Activated CD4-positive, alpha-beta T cell treated with anti-CD3 and anti-CD28 coated beads, Interleukin-2, amount 10 ng/mL, durations not matched to agents 7 days and 5 days (primary cell): ENCODE results near the gene NFATC2IP. TPM values are rescaled to one million over a fixed set of nuclear protein-coding genes. Genes with fewer than 3 reads are reported as not detected.
"Not testable (repeated sequence)": the region's sequence is repeated elsewhere in the genome, so short reads cannot be mapped to it uniquely, and the experiment has no call there.

Experiments used
- CTCF ChIA-PET: fragments of 350-600 bp; sonication (Branson Sonifier 250); formaldehyde crosslinking; loops from one replicate; lab custom pipeline; 2021; ENCODE audit warnings: antibody characterized with exemption; lab: Charles Lee
- POLR2A ChIA-PET: fragments of 350-600 bp; sonication (Branson Sonifier 250); formaldehyde crosslinking; loops from one replicate; lab custom pipeline; 2021; ENCODE audit warnings: antibody characterized with exemption; lab: Charles Lee
- DNase-seq: peaks from one replicate; pipeline ENCODE4 v3.0.0-alpha.2; 2020
- H3K27ac Mint-ChIP-seq: one replicate; pipeline ENCODE4 v1.8.0; 2021; ENCODE audit warnings: mild to moderate bottlenecking, moderate library complexity, mixed read lengths
- H3K27me3 Mint-ChIP-seq: one replicate; pipeline ENCODE4 v1.8.0; 2021; ENCODE audit warnings: mixed read lengths
- H3K36me3 Mint-ChIP-seq: one replicate; pipeline ENCODE4 v1.8.0; 2021; ENCODE audit warnings: low read depth, mixed read lengths
- H3K4me1 Mint-ChIP-seq: one replicate; pipeline ENCODE4 v1.8.0; 2021; ENCODE audit warnings: mixed read lengths
- H3K4me3 Mint-ChIP-seq: one replicate; pipeline ENCODE4 v1.8.0; 2021; ENCODE audit warnings: mild to moderate bottlenecking, moderate library complexity, mixed read lengths
- H3K9me3 Mint-ChIP-seq: one replicate; pipeline ENCODE4 v1.8.0; 2021; ENCODE audit warnings: mixed read lengths
- total RNA-seq, 2 experiments: library from RNA; stranded (reverse); gene quantifications; one replicate each; pipeline ENCODE4 v1.2.3, GENCODE V29; 2021

Gene NFATC2IP
- total RNA-seq, 2 experiments from 2014 or later: 114 to 130 TPM

DNA sequence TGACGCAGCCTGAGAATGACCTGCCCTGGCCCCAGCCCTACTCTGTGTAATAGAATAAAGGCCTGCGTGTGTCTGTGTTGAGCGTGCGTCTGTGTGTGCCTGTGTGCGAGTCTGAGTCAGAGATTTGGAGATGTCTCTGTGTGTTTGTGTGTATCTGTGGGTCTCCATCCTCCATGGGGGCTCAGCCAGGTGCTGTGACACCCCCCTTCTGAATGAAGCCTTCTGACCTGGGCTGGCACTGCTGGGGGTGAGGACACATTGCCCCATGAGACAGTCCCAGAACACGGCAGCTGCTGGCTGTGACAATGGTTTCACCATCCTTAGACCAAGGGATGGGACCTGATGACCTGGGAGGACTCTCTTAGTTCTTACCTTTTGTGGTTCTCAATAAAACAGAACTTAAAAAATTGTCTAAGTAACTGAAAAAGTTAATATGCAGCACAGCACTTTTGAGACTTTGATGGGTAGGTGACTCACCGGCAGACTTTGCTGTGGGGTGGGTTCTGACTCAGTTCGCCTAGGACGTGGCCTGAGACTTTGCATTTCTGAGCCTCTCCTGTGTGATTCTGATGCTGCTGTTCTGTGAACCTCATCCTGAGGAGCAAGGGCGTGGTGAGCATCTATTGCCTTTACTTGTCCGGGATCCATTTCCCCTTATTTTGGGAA lies 39.8 kb downstream of the NFATC2IP start:
- peaks cover 53% of the 10 kb centered on the region for H3K4me1 Mint-ChIP-seq
- ChIA-PET POLR2A (no interaction called here), CTCF (interaction anchor here (1.1 to 1.6 kb wide), 2 partner anchors 12 to 31 kb away, joined by 4 to 11 read pairs; no protein-coding TSS in a partner anchor)

DNA sequence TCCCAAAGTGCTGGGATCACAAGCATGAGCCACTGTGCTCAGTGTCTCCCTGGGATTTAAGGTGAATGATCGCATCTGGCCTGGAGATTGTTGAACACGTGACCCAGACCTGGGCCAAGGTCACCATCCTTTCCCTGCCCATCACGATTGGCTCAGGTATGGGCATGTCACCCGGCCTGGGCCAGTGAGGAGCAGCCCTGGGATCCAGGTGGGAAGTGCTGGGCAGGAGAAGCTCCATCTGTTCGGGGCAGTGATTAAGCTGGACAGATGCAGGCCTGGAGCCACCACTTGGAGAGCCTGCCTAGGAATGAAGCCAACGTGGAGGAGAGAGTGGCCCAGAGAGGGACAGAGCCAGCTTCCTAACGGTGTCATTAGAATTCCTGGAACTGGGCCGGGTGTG lies 41.0 kb downstream of the NFATC2IP start:
- H3K36me3 Mint-ChIP-seq: peaks cover 51% of the 10 kb centered on the region
- ChIA-PET CTCF (interaction anchor here (1.0 to 1.2 kb wide), 2 partner anchors 9 to 16 kb away, joined by 3 read pairs; no protein-coding TSS in a partner anchor), POLR2A (no interaction called here)
- DNase-seq: no peak
- no peaks in the 10 kb centered on the region for H3K27me3 Mint-ChIP-seq
- H3K4me3 Mint-ChIP-seq: no peak overlapping the region
- H3K9me3 Mint-ChIP-seq: peaks cover 6% of the 10 kb centered on the region
- H3K27ac Mint-ChIP-seq: no peak overlapping the region
- H3K4me1 Mint-ChIP-seq: peaks cover 53% of the 10 kb centered on the region

More for the DNA sequence above, 39.8 kb downstream of the NFATC2IP start:
- H3K36me3 Mint-ChIP-seq: peaks cover 63% of the 10 kb centered on the region
- peak; percentile 51 for DNase-seq
- H3K27ac Mint-ChIP-seq: peak overlapping the region; percentile 86
- peak overlapping the region; percentile 100 for H3K4me3 Mint-ChIP-seq
- peaks cover 6% of the 10 kb centered on the region for H3K9me3 Mint-ChIP-seq
- H3K27me3 Mint-ChIP-seq: no peaks in the 10 kb centered on the region

DNA sequence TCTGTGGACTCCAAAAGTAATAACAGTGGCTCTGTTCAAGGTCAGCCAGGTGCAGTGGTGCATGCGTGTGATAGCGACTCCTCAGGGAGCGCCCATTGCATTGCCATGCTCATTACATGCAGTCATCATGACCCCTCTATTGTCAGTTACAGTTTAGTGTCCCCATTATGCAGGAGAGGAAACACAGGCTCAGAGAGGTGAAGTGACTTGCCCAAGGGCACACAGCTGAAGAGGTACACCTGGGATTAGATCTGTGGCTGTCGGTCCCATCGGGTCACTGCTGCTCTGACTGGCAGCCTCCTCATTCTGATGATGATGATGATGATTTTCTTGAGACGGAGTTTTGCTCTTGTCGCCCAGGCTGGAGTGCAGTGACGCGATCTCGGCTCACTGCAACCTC lies 41.8 kb downstream of the NFATC2IP start:
- Mint-ChIP-seq H3K27ac (peak overlapping the region; percentile 62), H3K4me3 (no peak overlapping the region), H3K9me3 (peaks cover 2% of the 10 kb centered on the region), H3K27me3 (no peaks in the 10 kb centered on the region), H3K36me3 (peaks cover 43% of the 10 kb centered on the region), H3K4me1 (peaks cover 48% of the 10 kb centered on the region)
- ChIA-PET POLR2A (no interaction called here), CTCF (interaction anchor here (1.1 to 1.8 kb wide), 4 partner anchors 10 to 49 kb away, joined by 3 to 6 read pairs (median 4); no protein-coding TSS in a partner anchor)
- no peak for DNase-seq

DNA sequence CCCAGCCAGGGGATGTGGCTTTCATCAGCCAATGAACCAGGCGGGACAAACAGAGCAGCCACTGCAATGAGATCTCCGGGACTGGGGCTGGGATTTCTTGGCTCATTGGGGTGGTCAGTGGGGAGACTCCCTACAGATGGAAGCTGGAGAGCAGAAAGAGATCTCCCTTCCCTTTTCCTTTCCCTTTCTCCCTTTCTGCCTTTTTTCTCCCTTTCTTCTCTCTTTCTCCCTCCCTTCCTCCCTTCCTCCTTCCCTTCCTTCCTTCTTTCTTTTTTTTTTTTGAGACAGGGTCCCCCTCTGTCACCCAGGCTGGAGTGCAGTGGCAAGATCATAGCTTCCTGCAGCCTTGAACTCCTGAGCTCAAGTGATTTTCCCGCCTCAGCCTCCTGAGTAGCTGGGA lies 48.1 kb downstream of the NFATC2IP start:
- H3K27ac Mint-ChIP-seq: no peak overlapping the region

DNA sequence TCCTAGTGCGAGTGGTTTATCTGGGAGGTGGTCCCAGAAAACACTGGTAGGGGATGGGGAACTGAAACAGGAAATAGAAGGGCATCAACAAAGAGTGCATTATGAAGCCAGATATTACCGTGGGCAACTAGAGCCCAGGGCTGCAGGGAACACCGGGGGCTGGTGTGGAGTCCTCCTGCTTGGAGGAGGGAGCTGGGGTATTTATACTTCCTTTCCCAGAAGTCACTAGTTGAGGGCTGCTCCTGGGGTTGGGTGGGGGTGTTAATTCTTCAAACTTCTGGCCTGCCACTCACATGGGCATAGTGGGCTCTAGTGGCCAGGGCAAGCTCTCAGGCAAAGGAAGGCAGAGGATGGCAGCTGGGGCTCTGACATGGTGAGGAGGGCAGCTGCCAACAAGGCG lies 48.8 kb downstream of the NFATC2IP start:
- H3K9me3 Mint-ChIP-seq: no peaks in the 10 kb centered on the region
- no peak overlapping the region for H3K27ac Mint-ChIP-seq
- H3K4me3 Mint-ChIP-seq: no peak overlapping the region
- DNase-seq: no peak
- H3K27me3 Mint-ChIP-seq: no peaks in the 10 kb centered on the region
- POLR2A ChIA-PET: no interaction called here
- peaks cover 9% of the 10 kb centered on the region for H3K4me1 Mint-ChIP-seq
- CTCF ChIA-PET: interaction anchor here (1.1 to 1.9 kb wide), 3 partner anchors 12 to 58 kb away, joined by 3 to 14 read pairs (median 4); no protein-coding TSS in a partner anchor
- H3K36me3 Mint-ChIP-seq: no peaks in the 10 kb centered on the region

More for the DNA sequence above, 48.1 kb downstream of the NFATC2IP start:
- no peak for DNase-seq
- Mint-ChIP-seq H3K4me1 (peaks cover 9% of the 10 kb centered on the region), H3K36me3 (no peaks in the 10 kb centered on the region), H3K27me3 (no peaks in the 10 kb centered on the region), H3K4me3 (no peak overlapping the region), H3K9me3 (no peaks in the 10 kb centered on the region)
- CTCF ChIA-PET: interaction anchor here (0.6 to 1.9 kb wide), 5 partner anchors 8 to 58 kb away, joined by 3 to 14 read pairs (median 3); no protein-coding TSS in a partner anchor
- POLR2A ChIA-PET: no interaction called here

DNA sequence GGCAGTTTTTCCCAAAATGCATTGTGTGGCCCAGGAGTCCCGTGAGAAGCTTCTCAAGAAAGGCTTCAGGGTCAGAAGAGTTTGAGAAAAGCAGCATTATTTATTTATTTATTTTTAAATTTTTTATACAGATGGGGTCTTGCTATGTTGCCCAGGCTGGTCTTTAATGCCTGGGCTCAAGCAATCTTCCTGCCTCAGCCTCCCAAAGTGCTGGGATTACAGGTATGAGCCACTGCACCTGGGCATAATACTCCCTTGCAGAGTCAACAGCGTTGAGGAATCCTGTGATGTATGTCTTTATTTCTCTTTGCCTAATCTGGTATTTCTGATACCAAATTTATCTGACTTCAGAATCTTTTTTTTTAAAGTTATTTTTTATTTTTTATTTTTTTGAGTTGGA lies 49.3 kb downstream of the NFATC2IP start:
- ChIA-PET POLR2A (no interaction called here), CTCF (interaction anchor here (1.1 to 1.5 kb wide), 2 partner anchors 14 to 59 kb away, joined by 3 to 4 read pairs; no protein-coding TSS in a partner anchor)

DNA sequence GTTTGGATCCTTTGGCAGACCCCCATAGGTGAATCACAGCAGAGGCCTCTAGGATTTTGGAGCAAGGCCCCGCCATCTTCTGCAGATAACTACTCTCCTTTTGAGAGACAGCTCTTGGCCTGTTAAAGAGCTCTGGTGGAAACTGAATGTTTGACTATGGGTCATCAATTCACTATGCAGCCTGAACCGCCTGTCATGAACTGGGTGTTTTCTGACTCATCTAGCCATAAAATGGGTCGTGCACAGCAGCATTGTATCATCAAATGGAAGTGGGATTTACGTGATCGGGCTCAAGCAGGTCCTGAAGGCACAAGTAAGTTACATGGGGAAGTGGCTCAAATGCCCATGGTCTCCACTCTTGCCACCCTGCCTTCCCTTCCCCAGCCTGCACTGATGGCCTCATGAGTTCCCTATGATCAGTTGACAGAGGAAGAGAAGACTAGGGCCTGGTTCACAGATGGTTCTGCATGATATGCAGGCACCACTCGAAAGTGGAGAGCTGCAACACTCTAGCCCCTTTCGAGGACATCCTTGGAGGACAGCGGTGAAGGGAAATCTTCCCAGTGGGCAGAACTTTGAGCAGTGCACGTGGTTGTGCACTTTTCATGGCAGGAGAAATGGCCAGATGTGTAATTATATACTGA lies 53.9 kb downstream of the NFATC2IP start:
- H3K27ac Mint-ChIP-seq, H3K4me3 Mint-ChIP-seq, CTCF ChIA-PET, H3K27me3 Mint-ChIP-seq, POLR2A ChIA-PET, H3K9me3 Mint-ChIP-seq, H3K36me3 Mint-ChIP-seq, DNase-seq: not testable (repeated sequence)
- H3K4me1 Mint-ChIP-seq: peaks cover 30% of the 10 kb centered on the region

More for the DNA sequence above, 49.3 kb downstream of the NFATC2IP start:
- Mint-ChIP-seq H3K4me1 (peaks cover 9% of the 10 kb centered on the region), H3K27me3 (no peaks in the 10 kb centered on the region), H3K27ac (no peak overlapping the region), H3K9me3 (no peaks in the 10 kb centered on the region), H3K4me3 (no peak overlapping the region), H3K36me3 (no peaks in the 10 kb centered on the region)
- no peak for DNase-seq

DNA sequence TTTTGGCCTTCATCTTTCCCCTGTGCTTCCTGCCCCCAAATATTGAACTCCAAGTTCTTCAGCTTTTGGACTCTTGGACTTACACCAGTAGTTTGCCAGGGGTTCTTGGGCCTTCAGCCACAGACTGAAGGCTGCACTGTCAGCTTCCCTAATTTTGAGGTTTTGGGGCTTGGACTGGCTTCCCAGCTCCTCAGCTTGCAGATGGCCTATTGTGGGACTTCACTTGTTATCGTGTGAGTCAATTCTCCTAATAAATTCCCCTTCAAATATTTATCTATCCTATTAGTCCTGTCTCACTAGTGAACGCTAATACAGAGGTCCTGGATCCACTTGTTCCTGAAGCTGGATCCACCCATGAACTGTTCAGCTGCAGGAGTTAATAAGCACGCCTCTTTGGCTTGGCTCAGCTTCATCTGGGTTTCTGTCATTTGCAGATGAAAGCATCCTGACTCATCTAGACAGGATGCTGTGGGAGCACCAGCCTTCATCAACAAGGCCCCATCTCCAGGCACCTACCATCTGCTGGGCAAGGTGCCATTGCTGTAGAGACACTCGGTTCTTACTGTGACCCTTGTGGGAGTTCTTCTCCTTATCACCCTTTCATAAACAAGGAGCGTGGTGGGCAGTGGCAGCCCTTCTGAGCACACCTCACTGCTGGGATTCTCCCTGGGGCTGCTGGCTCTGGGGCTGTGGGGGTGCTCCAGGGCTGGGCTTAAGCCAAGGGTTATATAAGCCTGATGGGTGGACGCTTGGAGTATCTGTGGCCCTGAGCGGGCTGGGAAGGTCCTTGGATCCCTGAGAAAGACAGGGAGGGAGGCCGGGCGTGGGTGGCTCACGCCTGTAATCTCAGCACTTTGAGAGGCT lies 57.2 kb downstream of the NFATC2IP start:
- Mint-ChIP-seq H3K9me3 (peaks cover 2% of the 10 kb centered on the region), H3K4me3 (peak overlapping the region; percentile 44), H3K27me3 (no peaks in the 10 kb centered on the region), H3K36me3 (peaks cover 6% of the 10 kb centered on the region), H3K4me1 (peaks cover 52% of the 10 kb centered on the region), H3K27ac (peak overlapping the region; percentile 98)
- ChIA-PET CTCF (interaction anchor here (1.1 to 1.3 kb wide), 2 partner anchors 14 to 16 kb away, joined by 3 to 4 read pairs; no protein-coding TSS in a partner anchor), POLR2A (no interaction called here)
- peak; percentile 83 for DNase-seq

DNA sequence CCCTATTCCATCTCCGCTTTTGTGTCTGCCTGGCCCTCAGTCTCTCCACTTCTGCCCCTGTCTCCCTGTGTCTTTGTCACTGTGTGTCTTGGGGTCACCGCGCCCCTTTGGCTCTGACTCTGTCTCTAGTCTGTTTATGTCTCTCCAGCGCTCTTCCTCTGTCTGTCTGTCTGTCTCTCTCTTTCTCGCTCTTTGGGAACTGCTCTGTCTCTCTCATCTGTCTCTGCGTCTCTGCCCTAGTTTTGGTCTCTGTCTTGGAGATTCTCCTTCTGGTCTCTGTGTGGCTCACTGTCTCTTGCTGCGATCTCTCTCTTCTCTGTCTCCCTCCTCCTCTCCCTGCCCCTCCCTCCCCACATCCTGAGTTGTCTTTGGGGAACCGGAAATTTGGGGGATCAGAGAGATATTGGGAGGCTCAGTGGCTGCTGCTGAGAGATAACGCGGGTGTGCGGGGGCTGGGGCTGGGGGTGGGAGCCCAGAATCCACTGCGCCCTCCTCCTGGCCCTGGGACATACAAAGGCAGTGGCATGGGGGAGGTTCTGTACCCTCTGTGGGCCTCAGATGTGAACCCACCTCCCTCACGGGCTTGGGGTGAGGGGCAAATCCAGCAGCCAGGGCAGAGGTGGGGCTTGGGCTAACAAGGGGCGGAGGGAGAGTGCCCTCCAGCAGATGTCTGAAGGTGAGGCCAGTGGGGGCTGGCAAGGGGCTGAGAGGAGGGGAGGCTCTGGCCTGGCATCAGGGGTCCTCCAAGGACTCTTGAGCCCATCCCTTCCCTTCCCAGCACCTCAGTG lies 58.5 kb downstream of the NFATC2IP start:
- no peaks in the 10 kb centered on the region for H3K27me3 Mint-ChIP-seq

DNA sequence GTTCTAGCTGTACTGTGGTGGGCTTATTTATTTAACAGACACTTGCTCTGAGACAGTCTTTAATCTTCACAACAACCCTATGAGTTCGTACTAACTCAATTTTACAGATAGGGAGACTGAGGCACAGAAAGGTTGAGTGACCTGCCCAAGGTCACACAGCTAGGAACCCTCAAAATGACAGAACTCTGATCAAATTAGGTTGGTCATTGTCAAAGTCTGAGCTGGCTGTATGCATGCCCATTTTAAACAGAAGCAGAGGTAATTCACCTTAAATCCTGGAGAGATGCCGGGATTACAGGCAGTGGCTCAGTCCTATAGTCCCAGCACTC lies 59.1 kb downstream of the NFATC2IP start:
- peaks cover 6% of the 10 kb centered on the region for H3K36me3 Mint-ChIP-seq
- H3K4me1 Mint-ChIP-seq: peaks cover 67% of the 10 kb centered on the region
- ChIA-PET POLR2A (no interaction called here), CTCF (interaction anchor here (0.7 to 1.2 kb wide), 2 partner anchors 13 to 15 kb away, joined by 3 to 4 read pairs; no protein-coding TSS in a partner anchor)
- H3K27me3 Mint-ChIP-seq: no peaks in the 10 kb centered on the region
- DNase-seq: no peak
- H3K4me3 Mint-ChIP-seq: no peak overlapping the region
- H3K9me3 Mint-ChIP-seq: peaks cover 2% of the 10 kb centered on the region
- H3K27ac Mint-ChIP-seq: peak overlapping the region; percentile 98

More for the DNA sequence above, 58.5 kb downstream of the NFATC2IP start:
- CTCF ChIA-PET: interaction anchor here (0.7 to 1.2 kb wide), 2 partner anchors 14 to 16 kb away, joined by 3 to 4 read pairs; no protein-coding TSS in a partner anchor
- peaks cover 63% of the 10 kb centered on the region for H3K4me1 Mint-ChIP-seq
- H3K9me3 Mint-ChIP-seq: peaks cover 2% of the 10 kb centered on the region
- DNase-seq: peak; percentile 37
- H3K27ac Mint-ChIP-seq: peak overlapping the region; percentile 98
- peak overlapping the region; percentile 72 for H3K4me3 Mint-ChIP-seq
- peaks cover 6% of the 10 kb centered on the region for H3K36me3 Mint-ChIP-seq
- POLR2A ChIA-PET: no interaction called here

DNA sequence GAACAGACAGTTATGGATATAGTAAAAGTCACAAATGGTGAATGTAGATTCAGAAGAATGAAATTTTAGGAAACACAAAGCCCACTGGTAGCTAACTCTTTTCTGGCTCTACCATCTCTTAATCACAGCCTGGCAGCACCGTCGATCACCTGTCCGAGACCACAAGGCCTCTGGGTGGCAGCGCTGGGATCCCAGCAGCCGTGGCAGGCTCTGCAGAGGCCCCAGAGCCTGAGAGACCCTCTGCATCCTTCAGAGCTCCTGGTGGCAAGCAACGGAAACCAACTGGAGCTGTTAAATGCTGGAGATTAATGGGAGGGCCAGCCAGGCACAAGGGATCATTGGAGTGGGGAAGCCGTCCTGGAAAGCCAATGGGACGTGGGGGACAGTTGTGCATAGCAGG lies 60.4 kb downstream of the NFATC2IP start:
- CTCF ChIA-PET: interaction anchor here (0.7 to 1.6 kb wide), 2 partner anchors 10 to 96 kb away, joined by 5 read pairs; no protein-coding TSS in a partner anchor
- peaks cover 2% of the 10 kb centered on the region for H3K9me3 Mint-ChIP-seq

More for the DNA sequence above, 60.4 kb downstream of the NFATC2IP start:
- Mint-ChIP-seq H3K27me3 (no peaks in the 10 kb centered on the region), H3K4me3 (no peak overlapping the region), H3K4me1 (peaks cover 65% of the 10 kb centered on the region), H3K36me3 (peaks cover 6% of the 10 kb centered on the region), H3K27ac (peak overlapping the region; percentile 50)
- DNase-seq: no peak
- POLR2A ChIA-PET: no interaction called here
